ENCODE results near the gene SHISA9. TPM values are rescaled to one million over a fixed set of nuclear protein-coding genes. Genes with fewer than 3 reads are reported as not detected.

Gene SHISA9
- total RNA-seq, 1 donor from 2014 or later = 0.18 TPM

- Mint-ChIP-seq H3K27ac (no peak overlapping the region), H3K4me1 (ENCODE audit: low read depth) (no peaks in the 10 kb centered on the region), H3K9me3 (peaks cover 25% of the 10 kb centered on the region), H3K4me3 (no peak overlapping the region), H3K27me3 (ENCODE audit: insufficient read depth) (no peaks in the 10 kb centered on the region), H3K36me3 (ENCODE audit: low read depth) (no peaks in the 10 kb centered on the region)
- intact Hi-C loops (cut with micrococcal nuclease) = no loop called here
- no peak for DNase-seq (ENCODE audit: low spot score)
These were observed 237.1 kb downstream of the SHISA9 start for GRCh38 chr16:13138528-13138927.

DNA sequence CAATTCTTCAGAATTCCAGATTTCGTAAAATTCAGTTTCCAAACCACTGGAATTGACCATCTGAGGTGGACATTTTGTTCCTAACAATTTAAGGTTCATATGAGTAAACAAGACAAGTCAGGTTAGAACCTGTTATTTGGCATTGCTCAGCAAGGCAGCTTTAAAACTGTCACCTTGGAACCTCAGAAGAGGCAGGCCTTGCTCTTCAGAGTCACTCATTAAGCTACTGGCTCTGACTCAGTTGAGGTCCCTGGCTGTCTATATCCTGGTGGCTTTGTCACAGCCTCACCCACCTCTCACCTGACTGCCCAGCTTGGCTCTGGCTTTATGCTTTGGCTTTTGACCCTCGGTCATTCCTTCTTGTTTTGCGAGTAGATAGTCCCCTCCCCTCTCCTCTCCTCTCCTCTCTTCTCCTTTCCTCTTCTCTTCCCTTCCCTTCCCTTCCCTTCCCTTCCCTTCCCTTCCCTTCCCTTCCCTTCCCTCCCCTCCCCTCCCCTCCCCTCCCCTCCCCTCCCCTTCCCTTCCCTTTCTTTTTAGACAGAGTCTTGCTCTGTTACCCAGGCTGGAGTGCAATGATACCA, 238.4 kb downstream of the SHISA9 start:
- DNase-seq (ENCODE audit: low spot score) = no peak
- Mint-ChIP-seq H3K4me3 (no peak overlapping the region), H3K27me3 (ENCODE audit: insufficient read depth) (no peaks in the 10 kb centered on the region), H3K36me3 (ENCODE audit: low read depth) (no peaks in the 10 kb centered on the region), H3K27ac (no peak overlapping the region), H3K4me1 (ENCODE audit: low read depth) (no peaks in the 10 kb centered on the region), H3K9me3 (peaks cover 20% of the 10 kb centered on the region)
- intact Hi-C loops (cut with micrococcal nuclease) = no loop called here

DNA sequence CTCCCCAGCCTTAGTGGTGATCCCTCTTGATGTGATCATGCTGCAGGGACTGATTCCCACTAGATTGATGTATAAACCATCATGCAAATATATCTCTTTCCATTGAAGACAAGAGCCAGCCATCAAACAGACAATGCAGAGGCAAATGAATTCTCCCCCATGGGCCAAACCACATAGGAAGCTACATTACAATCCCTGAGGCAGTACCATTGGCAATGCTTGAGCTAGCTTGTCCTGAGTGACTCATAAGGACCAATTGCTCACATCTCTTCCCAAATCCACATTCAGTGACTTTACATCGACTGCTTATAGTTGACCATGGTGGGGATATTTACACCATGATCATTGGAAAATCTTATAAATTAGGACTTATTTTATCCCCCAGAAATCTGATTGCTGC, 242.2 kb downstream of the SHISA9 start:
- Mint-ChIP-seq H3K36me3 (ENCODE audit: low read depth) (no peaks in the 10 kb centered on the region), H3K9me3 (peaks cover 22% of the 10 kb centered on the region), H3K4me3 (no peak overlapping the region), H3K27me3 (ENCODE audit: insufficient read depth) (no peaks in the 10 kb centered on the region), H3K27ac (no peak overlapping the region), H3K4me1 (ENCODE audit: low read depth) (no peaks in the 10 kb centered on the region)
- intact Hi-C loops (cut with micrococcal nuclease) = no loop called here
- DNase-seq (ENCODE audit: low spot score) = no peak

GRCh38 chr16:13146829-13147228, 245.4 kb downstream of the SHISA9 start:
- Mint-ChIP-seq H3K27me3 (ENCODE audit: insufficient read depth) (no peaks in the 10 kb centered on the region), H3K36me3 (ENCODE audit: low read depth) (no peaks in the 10 kb centered on the region), H3K9me3 (peaks cover 15% of the 10 kb centered on the region), H3K4me3 (no peak overlapping the region), H3K4me1 (ENCODE audit: low read depth) (no peaks in the 10 kb centered on the region), H3K27ac (no peak overlapping the region)
- no peak for DNase-seq (ENCODE audit: low spot score)
- intact Hi-C loops (cut with micrococcal nuclease) = no loop called here

- no peak overlapping the region for H3K27ac Mint-ChIP-seq
- no peaks in the 10 kb centered on the region for H3K36me3 Mint-ChIP-seq (ENCODE audit: low read depth)
- no peaks in the 10 kb centered on the region for H3K4me1 Mint-ChIP-seq (ENCODE audit: low read depth)
- intact Hi-C loops (cut with micrococcal nuclease) = no loop called here
- DNase-seq (ENCODE audit: low spot score) = no peak
- H3K27me3 Mint-ChIP-seq (ENCODE audit: insufficient read depth) = no peaks in the 10 kb centered on the region
- H3K9me3 Mint-ChIP-seq = peaks cover 15% of the 10 kb centered on the region
- no peak overlapping the region for H3K4me3 Mint-ChIP-seq
These were observed 246.9 kb downstream of the SHISA9 start for GRCh38 chr16:13148294-13148693.

GRCh38 chr16:13148836-13149235, 247.4 kb downstream of the SHISA9 start:
- no peak for DNase-seq (ENCODE audit: low spot score)
- Mint-ChIP-seq H3K27me3 (ENCODE audit: insufficient read depth) (no peaks in the 10 kb centered on the region), H3K36me3 (ENCODE audit: low read depth) (no peaks in the 10 kb centered on the region), H3K4me3 (no peak overlapping the region), H3K9me3 (peaks cover 15% of the 10 kb centered on the region), H3K4me1 (ENCODE audit: low read depth) (no peaks in the 10 kb centered on the region), H3K27ac (no peak overlapping the region)
- intact Hi-C loops (cut with micrococcal nuclease) = no loop called here

DNA sequence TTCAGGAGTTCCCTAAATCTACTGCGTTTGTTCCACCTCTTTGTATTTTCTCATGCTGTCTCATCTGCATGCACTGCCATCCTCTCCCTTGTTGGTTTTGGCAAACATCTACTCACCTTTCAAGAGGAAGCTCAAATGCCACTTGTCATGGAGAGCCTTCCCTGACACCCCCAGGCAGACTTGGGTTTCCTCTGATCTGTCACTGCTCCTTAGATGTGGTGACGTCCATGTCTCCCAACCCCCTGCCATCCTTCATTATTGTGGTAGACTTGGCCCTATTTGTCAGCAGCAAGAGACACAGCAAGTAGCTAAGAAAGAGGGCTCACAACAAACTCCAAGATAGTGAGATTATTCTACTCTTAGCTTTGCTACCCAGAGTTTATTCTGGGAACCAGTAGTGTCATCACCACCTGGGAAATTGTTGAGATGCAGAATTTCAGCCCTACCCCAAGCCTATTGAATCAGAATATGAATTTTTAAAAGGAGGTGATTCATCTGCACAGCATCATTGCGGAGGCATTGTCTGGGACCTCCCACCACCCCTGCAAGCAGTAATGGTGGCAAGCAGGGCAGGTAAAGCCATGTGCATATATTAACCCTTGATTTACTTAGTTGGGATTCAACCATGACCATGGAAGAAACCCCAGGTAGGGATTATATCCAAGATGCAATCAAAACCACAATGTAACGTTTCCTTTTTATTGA, 248.9 kb downstream of the SHISA9 start:
- H3K36me3 Mint-ChIP-seq (ENCODE audit: low read depth) = no peaks in the 10 kb centered on the region
- no peak overlapping the region for H3K27ac Mint-ChIP-seq
- DNase-seq (ENCODE audit: low spot score) = no peak
- H3K9me3 Mint-ChIP-seq = peaks cover 14% of the 10 kb centered on the region
- no peaks in the 10 kb centered on the region for H3K4me1 Mint-ChIP-seq (ENCODE audit: low read depth)
- H3K4me3 Mint-ChIP-seq = no peak overlapping the region
- intact Hi-C loops (cut with micrococcal nuclease) = no loop called here
- H3K27me3 Mint-ChIP-seq (ENCODE audit: insufficient read depth) = no peaks in the 10 kb centered on the region

DNA sequence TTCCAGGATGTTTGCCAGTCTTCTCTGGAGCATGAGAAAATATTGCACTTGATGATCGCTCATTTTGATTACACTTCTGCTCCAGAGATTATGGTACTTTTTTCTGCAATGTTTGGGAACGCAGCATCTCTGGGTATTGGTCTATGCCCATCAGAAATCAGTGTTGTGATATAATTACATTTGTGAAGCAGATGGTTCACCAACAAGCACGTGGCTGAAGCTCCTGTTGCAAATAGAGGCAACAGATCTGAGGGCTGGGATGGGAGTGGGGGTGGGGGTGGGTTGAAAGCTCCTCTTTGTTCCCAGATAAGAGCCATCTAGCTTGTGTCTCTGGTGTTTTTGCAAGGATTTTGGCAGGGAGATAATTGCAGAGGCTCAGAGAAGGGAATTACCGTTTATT, 252.3 kb downstream of the SHISA9 start:
- no peak overlapping the region for H3K4me3 Mint-ChIP-seq
- H3K27ac Mint-ChIP-seq = no peak overlapping the region
- no peaks in the 10 kb centered on the region for H3K4me1 Mint-ChIP-seq (ENCODE audit: low read depth)
- no peaks in the 10 kb centered on the region for H3K27me3 Mint-ChIP-seq (ENCODE audit: insufficient read depth)
- no peak for DNase-seq (ENCODE audit: low spot score)
- H3K9me3 Mint-ChIP-seq = peaks cover 8% of the 10 kb centered on the region
- no peaks in the 10 kb centered on the region for H3K36me3 Mint-ChIP-seq (ENCODE audit: low read depth)
- intact Hi-C loops (cut with micrococcal nuclease) = no loop called here

DNA sequence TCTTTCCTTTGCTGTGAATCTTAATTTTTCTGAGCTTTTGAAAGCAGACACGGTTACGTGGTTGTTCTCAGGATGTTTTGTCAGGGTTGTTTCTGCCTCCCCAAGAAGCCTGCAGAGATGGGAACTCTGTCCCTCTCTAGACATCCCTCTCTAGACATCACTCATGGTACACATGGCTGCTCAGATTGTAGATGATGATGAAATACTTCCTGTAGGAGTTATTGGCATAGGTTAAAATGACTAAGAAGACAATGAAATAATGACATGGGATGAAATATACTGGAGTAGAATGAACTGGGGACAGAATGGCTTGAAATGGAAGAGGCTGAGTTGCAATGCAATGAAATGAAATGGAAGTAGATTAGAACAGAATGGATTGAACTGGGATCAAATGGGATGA, 253.4 kb downstream of the SHISA9 start:
- H3K4me1 Mint-ChIP-seq (ENCODE audit: low read depth) = no peaks in the 10 kb centered on the region
- no peak overlapping the region for H3K27ac Mint-ChIP-seq
- intact Hi-C loops (cut with micrococcal nuclease) = no loop called here
- H3K36me3 Mint-ChIP-seq (ENCODE audit: low read depth) = no peaks in the 10 kb centered on the region
- H3K4me3 Mint-ChIP-seq = no peak overlapping the region
- no peaks in the 10 kb centered on the region for H3K27me3 Mint-ChIP-seq (ENCODE audit: insufficient read depth)
- H3K9me3 Mint-ChIP-seq = peaks cover 6% of the 10 kb centered on the region
- DNase-seq (ENCODE audit: low spot score) = no peak

GRCh38 chr16:13155377-13155776, 254.0 kb downstream of the SHISA9 start:
- DNase-seq (ENCODE audit: low spot score) = no peak
- intact Hi-C loops (cut with micrococcal nuclease) = no loop called here
- H3K4me3 Mint-ChIP-seq = no peak overlapping the region
- no peaks in the 10 kb centered on the region for H3K36me3 Mint-ChIP-seq (ENCODE audit: low read depth)
- no peaks in the 10 kb centered on the region for H3K4me1 Mint-ChIP-seq (ENCODE audit: low read depth)
- no peaks in the 10 kb centered on the region for H3K27me3 Mint-ChIP-seq (ENCODE audit: insufficient read depth)
- no peak overlapping the region for H3K27ac Mint-ChIP-seq
- H3K9me3 Mint-ChIP-seq = peaks cover 6% of the 10 kb centered on the region

- Mint-ChIP-seq H3K36me3 (ENCODE audit: low read depth) (no peaks in the 10 kb centered on the region), H3K9me3 (peaks cover 6% of the 10 kb centered on the region), H3K4me3 (no peak overlapping the region), H3K27me3 (ENCODE audit: insufficient read depth) (no peaks in the 10 kb centered on the region), H3K4me1 (ENCODE audit: low read depth) (no peaks in the 10 kb centered on the region), H3K27ac (no peak overlapping the region)
- DNase-seq (ENCODE audit: low spot score) = no peak
- intact Hi-C loops (cut with micrococcal nuclease) = no loop called here
These were observed 254.4 kb downstream of the SHISA9 start for GRCh38 chr16:13155780-13156179.

DNA sequence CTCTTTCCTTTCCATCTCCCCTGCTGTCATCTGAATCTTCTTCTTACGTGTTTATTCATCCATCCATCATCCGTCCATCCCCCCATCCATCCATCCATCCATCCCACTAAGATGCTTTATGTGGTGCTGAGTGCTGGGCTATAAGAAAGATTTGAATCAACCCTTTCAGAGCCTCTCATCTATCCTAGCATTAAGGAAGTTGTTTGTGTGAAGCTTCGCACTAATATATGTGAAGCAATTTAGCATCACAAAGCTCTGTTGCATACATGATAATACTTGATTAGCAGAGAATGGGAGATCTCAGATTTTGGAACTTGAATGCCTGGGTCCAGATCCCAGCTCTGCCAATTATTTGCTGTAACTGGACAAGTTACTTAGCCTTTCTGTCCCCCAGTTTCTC, 255.7 kb downstream of the SHISA9 start:
- DNase-seq (ENCODE audit: low spot score) = no peak
- no peaks in the 10 kb centered on the region for H3K36me3 Mint-ChIP-seq (ENCODE audit: low read depth)
- H3K9me3 Mint-ChIP-seq = peaks cover 6% of the 10 kb centered on the region
- H3K27me3 Mint-ChIP-seq (ENCODE audit: insufficient read depth) = no peaks in the 10 kb centered on the region
- intact Hi-C loops (cut with micrococcal nuclease) = no loop called here
- no peak overlapping the region for H3K4me3 Mint-ChIP-seq
- H3K4me1 Mint-ChIP-seq (ENCODE audit: low read depth) = no peaks in the 10 kb centered on the region
- no peak overlapping the region for H3K27ac Mint-ChIP-seq

DNA sequence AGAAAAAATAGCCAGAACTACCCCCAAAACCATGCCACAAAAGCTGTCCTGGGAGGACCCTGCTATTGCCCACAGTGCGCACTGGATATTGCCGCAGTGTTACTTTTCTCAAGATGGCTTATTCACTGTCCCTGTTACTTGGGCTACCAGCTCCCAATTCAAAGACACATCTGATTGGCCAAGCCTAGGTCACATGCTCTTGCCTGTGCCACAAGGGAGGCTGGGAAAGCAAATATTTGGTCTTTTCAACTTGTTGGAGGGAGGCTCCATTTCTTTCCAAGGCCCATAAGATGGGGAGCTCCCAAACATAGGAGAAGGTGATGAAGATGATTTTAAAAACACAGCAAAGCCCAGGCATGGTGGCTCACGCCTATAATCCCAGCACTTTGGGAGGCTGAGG, 257.0 kb downstream of the SHISA9 start:
- Mint-ChIP-seq H3K36me3 (ENCODE audit: low read depth) (no peaks in the 10 kb centered on the region), H3K9me3 (peaks cover 7% of the 10 kb centered on the region), H3K27ac (no peak overlapping the region), H3K27me3 (ENCODE audit: insufficient read depth) (no peaks in the 10 kb centered on the region), H3K4me3 (no peak overlapping the region), H3K4me1 (ENCODE audit: low read depth) (no peaks in the 10 kb centered on the region)
- intact Hi-C loops (cut with micrococcal nuclease) = no loop called here
- DNase-seq (ENCODE audit: low spot score) = no peak

GRCh38 chr16:13165024-13165423, 263.6 kb downstream of the SHISA9 start:
- H3K36me3 Mint-ChIP-seq (ENCODE audit: low read depth) = no peaks in the 10 kb centered on the region
- H3K27me3 Mint-ChIP-seq (ENCODE audit: insufficient read depth) = no peaks in the 10 kb centered on the region
- peaks cover 16% of the 10 kb centered on the region for H3K9me3 Mint-ChIP-seq
- intact Hi-C loops (cut with micrococcal nuclease) = no loop called here
- H3K4me1 Mint-ChIP-seq (ENCODE audit: low read depth) = no peaks in the 10 kb centered on the region
- no peak for DNase-seq (ENCODE audit: low spot score)
- H3K4me3 Mint-ChIP-seq = no peak overlapping the region
- H3K27ac Mint-ChIP-seq = no peak overlapping the region
